D721Med (cell line): ENCODE data around the gene ADTRP.

Experiments
- DNase-seq: peaks from one replicate; pipeline ENCODE4 v3.0.0; 2011; ENCODE audit warnings: low spot score; ENCODE audit not compliant: insufficient read length
- FAIRE-seq: peaks from 2 replicates; lab custom pipeline; 2011; peaks lifted over from hg19 to GRCh38; lab: Jason Lieb, UNC
- TF ChIP-seq, protein P1 (sequence below): IDR thresholded peaks from 2 replicates; pipeline ENCODE4 v1.5.1; 2012; ENCODE audit warnings: mild to moderate bottlenecking, control low read depth; ENCODE audit not compliant: insufficient read depth; ENCODE audit errors: missing control alignments

ADTRP gene

GRCh38 chr6:11710311-11710761, 68.3 kb downstream of the ADTRP start:
- FAIRE-seq (no peak), DNase-seq (no peak)
- TF ChIP-seq, protein P1, sequence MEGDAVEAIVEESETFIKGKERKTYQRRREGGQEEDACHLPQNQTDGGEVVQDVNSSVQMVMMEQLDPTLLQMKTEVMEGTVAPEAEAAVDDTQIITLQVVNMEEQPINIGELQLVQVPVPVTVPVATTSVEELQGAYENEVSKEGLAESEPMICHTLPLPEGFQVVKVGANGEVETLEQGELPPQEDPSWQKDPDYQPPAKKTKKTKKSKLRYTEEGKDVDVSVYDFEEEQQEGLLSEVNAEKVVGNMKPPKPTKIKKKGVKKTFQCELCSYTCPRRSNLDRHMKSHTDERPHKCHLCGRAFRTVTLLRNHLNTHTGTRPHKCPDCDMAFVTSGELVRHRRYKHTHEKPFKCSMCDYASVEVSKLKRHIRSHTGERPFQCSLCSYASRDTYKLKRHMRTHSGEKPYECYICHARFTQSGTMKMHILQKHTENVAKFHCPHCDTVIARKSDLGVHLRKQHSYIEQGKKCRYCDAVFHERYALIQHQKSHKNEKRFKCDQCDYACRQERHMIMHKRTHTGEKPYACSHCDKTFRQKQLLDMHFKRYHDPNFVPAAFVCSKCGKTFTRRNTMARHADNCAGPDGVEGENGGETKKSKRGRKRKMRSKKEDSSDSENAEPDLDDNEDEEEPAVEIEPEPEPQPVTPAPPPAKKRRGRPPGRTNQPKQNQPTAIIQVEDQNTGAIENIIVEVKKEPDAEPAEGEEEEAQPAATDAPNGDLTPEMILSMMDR = no peak

DNA sequence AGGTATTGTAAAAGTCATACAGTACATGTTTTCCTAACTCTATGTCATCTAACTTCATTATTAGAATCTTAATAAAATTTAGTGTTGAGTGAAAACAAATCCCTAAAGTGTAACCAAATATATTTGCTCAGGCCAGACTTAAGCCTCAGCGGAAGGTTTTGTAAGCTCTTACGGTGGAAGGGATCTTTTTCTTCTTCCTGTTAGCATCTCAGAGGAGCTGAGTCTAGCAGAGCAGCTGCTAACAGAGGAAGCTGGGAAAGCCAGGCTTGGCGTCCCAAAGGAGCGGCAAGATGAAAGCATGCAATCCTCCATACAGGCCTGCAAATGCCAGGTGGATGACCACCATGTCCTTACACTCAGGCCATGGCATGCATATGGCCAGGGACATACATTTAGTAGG, 72.4 kb downstream of the ADTRP start:
- TF ChIP-seq, protein P1 = no peak
- no peak for DNase-seq
- FAIRE-seq = no peak

DNA sequence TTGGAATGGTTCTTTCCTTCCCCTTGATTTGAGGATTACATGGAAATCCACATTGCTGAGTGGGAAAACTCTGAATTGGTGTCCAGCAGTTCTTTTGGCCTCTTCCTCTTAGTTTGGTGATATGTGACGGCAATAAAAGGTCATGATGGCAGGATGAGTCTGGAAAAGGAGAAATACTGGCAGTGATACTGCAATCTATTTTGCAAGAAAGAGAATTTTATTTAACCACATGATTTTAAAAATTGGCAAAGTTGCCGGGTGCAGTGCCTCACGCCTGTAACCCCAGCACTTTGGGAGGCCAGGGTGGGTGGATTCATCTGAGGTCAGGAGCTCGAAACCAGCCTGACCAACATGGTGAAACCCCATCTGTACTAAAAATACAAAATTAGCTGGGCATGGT, 73.1 kb downstream of the ADTRP start:
- TF ChIP-seq, protein P1 = no peak
- FAIRE-seq (no peak), DNase-seq (no peak)

DNA sequence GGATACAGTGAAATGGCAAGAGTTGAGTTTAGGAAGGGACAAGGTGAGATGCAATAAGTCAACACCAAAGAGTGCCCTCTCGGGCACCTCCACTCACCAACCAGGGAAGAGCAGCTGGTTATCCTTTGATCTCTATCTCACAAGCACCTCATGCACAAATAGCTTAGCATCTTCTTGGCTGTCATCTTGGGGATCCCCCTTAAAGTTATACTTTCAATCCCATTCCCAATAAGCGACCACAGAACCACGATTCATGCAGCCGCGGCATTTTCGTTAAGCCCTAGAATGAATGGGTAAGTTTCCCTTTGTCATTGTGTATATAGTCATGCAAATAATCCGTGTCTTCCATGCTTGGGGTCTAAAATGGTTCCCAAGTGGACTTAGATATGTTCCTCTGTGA, 73.5 kb downstream of the ADTRP start:
- TF ChIP-seq, protein P1 = no peak
- DNase-seq (no peak), FAIRE-seq (no peak)

- no peak for FAIRE-seq
- no peak for DNase-seq
- TF ChIP-seq, protein P1 = no peak
These were observed 74.9 kb downstream of the ADTRP start for GRCh38 chr6:11703725-11704124.

DNA sequence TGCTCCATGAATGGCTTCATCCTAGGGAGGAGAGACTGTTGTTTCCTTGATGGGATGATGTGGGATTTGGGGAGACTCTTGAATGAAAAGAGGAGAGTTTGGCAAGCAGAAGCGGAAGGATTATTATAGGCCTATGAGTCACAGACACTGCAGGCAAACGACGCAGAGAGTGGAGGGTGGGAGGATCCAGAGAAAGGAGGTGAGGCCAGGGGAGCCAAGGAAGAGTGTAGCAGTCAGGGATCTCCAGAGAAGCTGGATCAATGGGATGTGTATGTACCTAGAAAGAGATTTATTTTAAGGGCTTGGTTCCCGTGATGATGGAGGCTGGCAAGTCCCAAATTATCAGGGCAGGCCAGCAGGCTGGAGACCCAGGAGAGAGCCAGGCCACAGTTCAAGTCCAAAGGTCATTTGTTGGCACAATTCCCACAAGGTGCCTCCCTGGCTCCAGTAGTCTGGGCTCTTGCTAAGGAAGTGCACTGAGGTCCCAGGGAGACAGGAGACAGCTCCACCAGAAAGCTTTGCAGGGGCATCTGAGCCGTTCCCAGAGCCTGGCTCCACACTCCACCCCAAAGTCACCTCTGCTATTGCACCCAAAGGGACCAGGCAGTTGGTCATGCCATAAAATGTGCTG, 76.0 kb downstream of the ADTRP start:
- FAIRE-seq (no peak), DNase-seq (no peak)

DNA sequence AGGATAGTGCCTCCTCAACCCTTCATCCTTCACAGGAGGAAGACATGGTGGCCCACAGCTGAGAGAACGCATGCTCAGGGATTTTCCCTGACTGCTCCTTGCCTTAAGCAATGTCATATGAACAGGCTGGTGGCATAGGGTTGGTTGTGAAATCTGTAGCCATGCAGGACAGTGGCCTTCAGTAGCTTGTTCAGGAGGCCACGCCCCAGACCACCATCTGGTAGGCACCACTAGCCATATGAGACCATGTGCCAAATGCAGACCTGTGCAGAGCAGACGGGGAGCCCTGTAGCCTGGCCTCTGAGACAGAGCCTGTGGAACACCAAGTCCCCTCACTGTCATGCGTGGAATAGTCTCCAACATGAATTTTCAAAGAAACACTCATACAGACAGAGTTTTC, 76.5 kb downstream of the ADTRP start:
- no peak for FAIRE-seq
- TF ChIP-seq, protein P1 = no peak
- no peak for DNase-seq

More for the DNA sequence above, 76.0 kb downstream of the ADTRP start:
- TF ChIP-seq, protein P1 = no peak
